Panc1 (cell line): ENCODE measurements around the gene STKLD1. TPM values are rescaled to one million over a fixed set of nuclear protein-coding genes. Genes with fewer than 3 reads are reported as not detected.

ENCODE experiments used
- ATAC-seq: fragments of 200-7000 bp; cut with Tn5 transposase; 2 replicates; pipeline ENCODE4 v1.9.1; 2020; ENCODE audit warnings: mild to moderate bottlenecking, moderate library complexity
- BruUV-seq: library from RNA; stranded (reverse); fragments of 400-500 nt; replicated peaks from 2 replicates; lab custom pipeline; 2021; lab: Mats Ljungman, UMichigan
- CTCF ChIA-PET: fragments of 300-600 bp; sonication (Branson Sonifier 250); formaldehyde crosslinking; loops from one replicate; lab custom pipeline; 2022; ENCODE audit warnings: antibody characterized with exemption; lab: Charles Lee
- POLR2A ChIA-PET: fragments of 300-600 bp; sonication (Branson Sonifier 250); formaldehyde crosslinking; loops from one replicate; lab custom pipeline; 2022; ENCODE audit warnings: antibody characterized with exemption; lab: Charles Lee
- DNase-seq: peaks from one replicate; pipeline ENCODE4 v3.0.0-alpha.2; 2010; ENCODE audit warnings: low read depth, low spot score
- H3K27ac ChIP-seq: 2 replicates; pipeline ENCODE4 v1.5.1; 2011; ENCODE audit warnings: mild to moderate bottlenecking, low read length, inconsistent platforms
- H3K27me3 ChIP-seq: fragments of 200-500 bp; sonication (Bioruptor generic); 2 replicates; pipeline ENCODE4 v1.6.0; 2014; ENCODE audit warnings: low read length, inconsistent platforms; ENCODE audit not compliant: control insufficient read depth, insufficient read depth
- H3K36me3 ChIP-seq: fragments of 200-500 bp; sonication (Bioruptor generic); 2 replicates; pipeline ENCODE4 v1.5.1; 2014; ENCODE audit warnings: inconsistent platforms, mild to moderate bottlenecking, low read length, moderate library complexity; ENCODE audit not compliant: control insufficient read depth, insufficient read depth
- H3K4me1 ChIP-seq: 2 replicates; pipeline ENCODE4 v1.5.1; 2011; ENCODE audit warnings: inconsistent platforms, mild to moderate bottlenecking, low read length, moderate library complexity; ENCODE audit not compliant: control insufficient read depth, insufficient read depth
- H3K4me3 ChIP-seq, 2 experiments: 2 replicates each; pipeline ENCODE4 v1.5.1; 2011 to 2012; ENCODE audit warnings: low read depth in 2 of 2, low read length in 2 of 2, mild to moderate bottlenecking in 2 of 2, inconsistent platforms in 1 of 2, moderate library complexity in 1 of 2
- H3K9me3 ChIP-seq: fragments of 200-500 bp; sonication (Bioruptor generic); 2 replicates; pipeline ENCODE4 v1.5.1; 2014; ENCODE audit warnings: low read depth, mild to moderate bottlenecking, inconsistent platforms, low read length, moderate library complexity; ENCODE audit not compliant: control insufficient read depth, insufficient read depth
- POLR2AphosphoS5 ChIP-seq: IDR thresholded peaks from 2 replicates; pipeline ENCODE4 v1.6.1; 2012; ENCODE audit warnings: mild to moderate bottlenecking, low read depth, low read length, moderate library complexity
- SIN3A ChIP-seq: IDR thresholded peaks from 2 replicates; pipeline ENCODE4 v1.6.1; 2012; ENCODE audit warnings: low read depth, mild to moderate bottlenecking, low read length, moderate library complexity, borderline replicate concordance; ENCODE audit not compliant: insufficient read depth
- TCF7L2 ChIP-seq: IDR thresholded peaks from 2 replicates; pipeline ENCODE4 v1.6.1; 2011; ENCODE audit warnings: mild to moderate bottlenecking, low read depth, low read length, inconsistent platforms
- in situ Hi-C: cut with HindIII; loops from 2 replicates; pipeline ENCODE4 v1.10.0; 2016; ENCODE audit warnings: low sequenced_read_pairs, low pct_unique_long_range_greater_than_20kb
- intact Hi-C: fragments of 100-400 bp; cut with micrococcal nuclease; formaldehyde crosslinking; loops from one replicate; pipeline ENCODE4 v1.10.0; 2022; ENCODE audit not compliant: unreplicated experiment
- total RNA-seq: library from RNA; stranded (reverse); gene quantifications from one replicate; pipeline ENCODE4 v1.2.1, GENCODE V29; 2021; ENCODE audit not compliant: unreplicated experiment
- TF ChIP-seq, protein P1 (sequence below): fragments of 450-650 bp; IDR thresholded peaks from 2 replicates; pipeline ENCODE4 v1.5.1; 2017; ENCODE audit warnings: mild to moderate bottlenecking
- TF ChIP-seq, protein P2 (sequence below), 2 experiments: IDR thresholded peaks; 2 replicates each; pipeline ENCODE4 v1.6.1; 2011 to 2012; ENCODE audit warnings: low read depth in 2 of 2, control low read depth in 1 of 2, low read length in 1 of 2, mild to moderate bottlenecking in 1 of 2, moderate library complexity in 1 of 2; ENCODE audit not compliant: insufficient read depth in 1 of 2

STKLD1 gene
- total RNA-seq, 1 experiment from 2014 or later = 0.74 TPM

DNA sequence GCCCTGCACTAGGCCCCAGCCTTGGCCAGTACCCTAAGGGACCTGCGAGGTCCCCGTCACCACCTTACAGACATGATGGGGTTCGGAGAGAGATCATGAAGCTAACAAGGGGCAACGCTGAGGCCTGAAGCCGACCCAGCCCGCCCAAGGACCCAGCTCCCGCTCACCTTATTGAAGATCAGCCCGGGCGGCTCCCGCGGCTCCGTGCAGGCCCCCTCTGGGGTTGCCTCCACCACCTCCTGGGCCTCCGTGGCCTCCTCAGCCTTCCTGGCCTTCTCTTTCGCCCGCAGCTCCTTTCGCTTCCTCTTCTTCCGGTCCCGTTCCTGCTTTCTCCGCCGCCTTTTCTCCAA, 43.8 kb upstream of the STKLD1 start:
- intact Hi-C loops = no loop called here
- peaks cover 8% of the 10 kb centered on the region for H3K36me3 ChIP-seq
- ChIA-PET POLR2A (no interaction called here), CTCF (no interaction called here)
- TF ChIP-seq, protein P1, sequence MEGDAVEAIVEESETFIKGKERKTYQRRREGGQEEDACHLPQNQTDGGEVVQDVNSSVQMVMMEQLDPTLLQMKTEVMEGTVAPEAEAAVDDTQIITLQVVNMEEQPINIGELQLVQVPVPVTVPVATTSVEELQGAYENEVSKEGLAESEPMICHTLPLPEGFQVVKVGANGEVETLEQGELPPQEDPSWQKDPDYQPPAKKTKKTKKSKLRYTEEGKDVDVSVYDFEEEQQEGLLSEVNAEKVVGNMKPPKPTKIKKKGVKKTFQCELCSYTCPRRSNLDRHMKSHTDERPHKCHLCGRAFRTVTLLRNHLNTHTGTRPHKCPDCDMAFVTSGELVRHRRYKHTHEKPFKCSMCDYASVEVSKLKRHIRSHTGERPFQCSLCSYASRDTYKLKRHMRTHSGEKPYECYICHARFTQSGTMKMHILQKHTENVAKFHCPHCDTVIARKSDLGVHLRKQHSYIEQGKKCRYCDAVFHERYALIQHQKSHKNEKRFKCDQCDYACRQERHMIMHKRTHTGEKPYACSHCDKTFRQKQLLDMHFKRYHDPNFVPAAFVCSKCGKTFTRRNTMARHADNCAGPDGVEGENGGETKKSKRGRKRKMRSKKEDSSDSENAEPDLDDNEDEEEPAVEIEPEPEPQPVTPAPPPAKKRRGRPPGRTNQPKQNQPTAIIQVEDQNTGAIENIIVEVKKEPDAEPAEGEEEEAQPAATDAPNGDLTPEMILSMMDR = no peak
- no peak for TF ChIP-seq SIN3A
- TF ChIP-seq POLR2AphosphoS5 = no peak
- TF ChIP-seq TCF7L2 = no peak
- TF ChIP-seq, protein P2, sequence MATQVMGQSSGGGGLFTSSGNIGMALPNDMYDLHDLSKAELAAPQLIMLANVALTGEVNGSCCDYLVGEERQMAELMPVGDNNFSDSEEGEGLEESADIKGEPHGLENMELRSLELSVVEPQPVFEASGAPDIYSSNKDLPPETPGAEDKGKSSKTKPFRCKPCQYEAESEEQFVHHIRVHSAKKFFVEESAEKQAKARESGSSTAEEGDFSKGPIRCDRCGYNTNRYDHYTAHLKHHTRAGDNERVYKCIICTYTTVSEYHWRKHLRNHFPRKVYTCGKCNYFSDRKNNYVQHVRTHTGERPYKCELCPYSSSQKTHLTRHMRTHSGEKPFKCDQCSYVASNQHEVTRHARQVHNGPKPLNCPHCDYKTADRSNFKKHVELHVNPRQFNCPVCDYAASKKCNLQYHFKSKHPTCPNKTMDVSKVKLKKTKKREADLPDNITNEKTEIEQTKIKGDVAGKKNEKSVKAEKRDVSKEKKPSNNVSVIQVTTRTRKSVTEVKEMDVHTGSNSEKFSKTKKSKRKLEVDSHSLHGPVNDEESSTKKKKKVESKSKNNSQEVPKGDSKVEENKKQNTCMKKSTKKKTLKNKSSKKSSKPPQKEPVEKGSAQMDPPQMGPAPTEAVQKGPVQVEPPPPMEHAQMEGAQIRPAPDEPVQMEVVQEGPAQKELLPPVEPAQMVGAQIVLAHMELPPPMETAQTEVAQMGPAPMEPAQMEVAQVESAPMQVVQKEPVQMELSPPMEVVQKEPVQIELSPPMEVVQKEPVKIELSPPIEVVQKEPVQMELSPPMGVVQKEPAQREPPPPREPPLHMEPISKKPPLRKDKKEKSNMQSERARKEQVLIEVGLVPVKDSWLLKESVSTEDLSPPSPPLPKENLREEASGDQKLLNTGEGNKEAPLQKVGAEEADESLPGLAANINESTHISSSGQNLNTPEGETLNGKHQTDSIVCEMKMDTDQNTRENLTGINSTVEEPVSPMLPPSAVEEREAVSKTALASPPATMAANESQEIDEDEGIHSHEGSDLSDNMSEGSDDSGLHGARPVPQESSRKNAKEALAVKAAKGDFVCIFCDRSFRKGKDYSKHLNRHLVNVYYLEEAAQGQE (IDR thresholded peaks at IDR 0.05; ENCODE audit: insufficient read depth in 1 of 2, low read depth in 2 of 2, low read length in 1 of 2) = no peak
- no peaks in the 10 kb centered on the region for H3K27me3 ChIP-seq
- peaks cover 6% of the 10 kb centered on the region for H3K4me1 ChIP-seq
- H3K9me3 ChIP-seq = no peaks in the 10 kb centered on the region
- H3K27ac ChIP-seq = no peak overlapping the region
- no peak overlapping the region for H3K4me3 ChIP-seq
- BruUV-seq = no TSS peak
- DNase-seq (no peak), ATAC-seq (no peak)
- in situ Hi-C loops = no loop called here

DNA sequence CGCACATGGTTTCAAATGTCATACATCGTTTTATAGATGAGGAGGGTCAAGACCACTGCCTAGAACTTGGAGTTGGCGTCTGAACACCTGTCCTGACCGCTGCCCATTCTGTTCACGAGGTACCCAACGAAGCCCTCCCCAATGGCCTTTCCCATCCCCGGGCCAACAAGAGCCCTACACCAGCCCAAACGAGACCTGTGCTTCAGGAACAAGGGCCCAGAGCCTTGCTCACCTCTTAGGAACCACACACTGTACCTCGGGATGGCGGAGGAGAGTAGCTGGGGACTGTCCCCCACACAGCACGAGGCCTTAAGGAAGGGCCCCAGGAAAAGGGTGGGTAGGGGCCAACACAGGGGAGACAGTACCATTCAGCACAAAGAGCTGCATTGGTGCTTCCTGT, 43.2 kb upstream of the STKLD1 start:
- H3K4me3 ChIP-seq = no peak overlapping the region
- no peaks in the 10 kb centered on the region for H3K9me3 ChIP-seq
- H3K4me1 ChIP-seq = peaks cover 6% of the 10 kb centered on the region
- CTCF ChIA-PET = no interaction called here
- in situ Hi-C loops = no loop called here
- TF ChIP-seq, protein P1 = no peak
- TF ChIP-seq POLR2AphosphoS5 = no peak
- TF ChIP-seq SIN3A = no peak
- TF ChIP-seq, protein P2 (IDR thresholded peaks at IDR 0.05; ENCODE audit: insufficient read depth in 1 of 2, low read depth in 2 of 2, low read length in 1 of 2) = no peak
- no peak for TF ChIP-seq TCF7L2
- POLR2A ChIA-PET = no interaction called here
- no TSS peak for BruUV-seq
- no peak for DNase-seq
- no peak overlapping the region for H3K27ac ChIP-seq
- peaks cover 8% of the 10 kb centered on the region for H3K36me3 ChIP-seq
- intact Hi-C loops = no loop called here
- no peaks in the 10 kb centered on the region for H3K27me3 ChIP-seq
- ATAC-seq = no peak
